T-helper 9 cell (primary cell): ENCODE data around the gene AP4S1.
A peak's percentile ranks its signal among the peaks of the same experiment; 100 is the strongest.
"Not testable (repeated sequence)": the region's sequence is repeated elsewhere in the genome, so short reads cannot be mapped to it uniquely, and the experiment has no call there.

Experiments used
- DNase-seq: peaks from one replicate; pipeline ENCODE4 v3.0.0-alpha.2; 2020

The AP4S1 gene

DNA sequence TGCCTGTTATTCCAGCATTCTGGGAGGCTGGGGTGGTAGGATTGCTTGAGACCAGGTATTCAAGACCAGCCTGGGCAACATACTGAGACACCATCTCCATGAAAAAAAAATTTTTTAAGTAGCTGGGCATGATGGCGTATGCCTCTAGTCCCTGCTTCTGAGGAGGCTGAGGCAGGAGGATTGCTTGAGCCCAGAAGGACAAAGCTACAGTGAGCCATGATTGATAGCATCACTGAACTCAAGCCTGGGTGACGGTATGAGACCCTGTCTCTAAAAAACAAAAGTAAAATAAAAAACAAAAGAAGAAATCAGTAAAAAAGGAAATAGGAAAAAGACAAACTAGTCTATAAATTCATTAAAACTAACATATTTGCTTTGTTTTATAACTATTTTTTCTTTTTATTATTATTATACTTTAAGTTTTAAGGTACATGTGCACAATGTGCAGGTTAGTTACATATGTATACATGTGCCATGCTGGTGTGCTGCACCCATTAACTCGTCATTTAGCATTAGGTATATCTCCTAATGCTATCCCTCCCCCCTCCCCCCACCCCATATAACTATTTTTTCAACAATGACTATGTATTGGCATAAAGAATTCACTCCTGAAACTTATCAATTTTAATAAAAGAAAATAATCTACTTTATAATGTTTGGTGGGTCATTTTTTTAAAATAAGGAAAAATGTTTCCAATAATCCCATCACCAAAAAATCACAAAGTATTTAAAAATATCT is 15.4 kb upstream of the AP4S1 start:
- DNase-seq: no peak

DNA sequence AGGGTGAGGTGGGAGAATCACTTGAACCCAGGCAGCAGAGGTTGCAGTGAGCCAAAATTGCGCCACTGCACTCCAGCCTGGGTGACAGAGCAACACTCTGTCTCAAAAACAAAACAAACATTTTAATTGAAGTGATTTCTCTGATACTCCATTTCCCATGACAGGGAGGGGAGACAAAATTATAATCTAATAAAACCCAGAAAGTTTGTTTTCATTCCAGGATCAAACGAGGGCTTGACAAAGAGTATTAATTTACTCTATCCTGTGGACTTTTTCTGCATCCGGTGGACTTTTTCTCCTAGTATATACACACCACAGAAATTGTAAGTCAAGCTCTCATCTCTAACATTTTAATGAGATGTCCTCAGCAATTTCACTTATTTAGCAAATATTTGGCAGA is 14.5 kb upstream of the AP4S1 start:
- no peak for DNase-seq

DNA sequence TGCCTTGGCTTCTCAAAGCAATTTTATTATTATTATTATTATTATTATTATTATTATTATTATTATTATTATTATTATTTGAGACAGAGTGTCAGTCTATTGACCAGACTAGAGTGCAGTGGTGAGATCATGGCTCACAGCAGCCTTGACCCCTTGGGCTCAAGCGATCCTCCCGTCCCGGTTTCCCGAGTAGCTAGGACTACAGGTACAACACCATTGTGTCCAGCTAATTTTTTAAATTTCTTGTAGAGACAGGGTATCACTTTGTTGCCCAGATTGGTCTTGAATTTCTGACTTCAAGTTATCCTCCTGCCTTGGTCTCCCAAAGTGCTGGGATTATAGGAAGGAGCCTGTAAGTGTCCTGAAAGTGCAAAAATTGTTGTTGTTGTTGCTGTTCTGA is 11.6 kb upstream of the AP4S1 start:
- DNase-seq: no peak

DNA sequence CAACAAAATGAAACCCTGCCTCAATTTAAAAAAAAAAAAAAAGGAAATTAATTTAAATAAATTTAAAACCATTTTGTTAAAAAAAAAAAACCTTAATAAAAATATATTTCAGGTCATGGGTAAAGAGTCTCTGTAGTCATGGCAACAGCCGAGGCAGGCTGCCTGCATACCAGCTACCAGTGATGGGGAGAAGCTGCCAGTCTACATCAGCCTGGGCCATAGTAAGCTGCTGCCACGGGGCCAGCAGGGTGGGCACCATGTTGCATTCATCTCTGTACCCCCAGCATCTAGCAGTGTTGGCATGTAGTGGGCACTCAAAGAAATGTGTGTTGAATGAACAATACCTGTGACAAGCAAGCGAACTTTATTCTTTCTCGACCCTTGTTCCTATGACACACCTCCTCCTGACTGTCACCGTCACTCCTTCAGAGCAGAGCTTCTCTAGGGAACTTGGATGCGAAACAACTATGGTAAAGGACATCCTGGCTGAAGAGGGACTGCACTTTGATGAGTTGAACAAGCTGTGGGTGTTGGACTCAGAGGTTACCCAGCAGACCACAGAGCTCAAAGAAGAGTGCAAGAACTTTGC is 7.3 kb upstream of the AP4S1 start:
- DNase-seq: no peak

DNA sequence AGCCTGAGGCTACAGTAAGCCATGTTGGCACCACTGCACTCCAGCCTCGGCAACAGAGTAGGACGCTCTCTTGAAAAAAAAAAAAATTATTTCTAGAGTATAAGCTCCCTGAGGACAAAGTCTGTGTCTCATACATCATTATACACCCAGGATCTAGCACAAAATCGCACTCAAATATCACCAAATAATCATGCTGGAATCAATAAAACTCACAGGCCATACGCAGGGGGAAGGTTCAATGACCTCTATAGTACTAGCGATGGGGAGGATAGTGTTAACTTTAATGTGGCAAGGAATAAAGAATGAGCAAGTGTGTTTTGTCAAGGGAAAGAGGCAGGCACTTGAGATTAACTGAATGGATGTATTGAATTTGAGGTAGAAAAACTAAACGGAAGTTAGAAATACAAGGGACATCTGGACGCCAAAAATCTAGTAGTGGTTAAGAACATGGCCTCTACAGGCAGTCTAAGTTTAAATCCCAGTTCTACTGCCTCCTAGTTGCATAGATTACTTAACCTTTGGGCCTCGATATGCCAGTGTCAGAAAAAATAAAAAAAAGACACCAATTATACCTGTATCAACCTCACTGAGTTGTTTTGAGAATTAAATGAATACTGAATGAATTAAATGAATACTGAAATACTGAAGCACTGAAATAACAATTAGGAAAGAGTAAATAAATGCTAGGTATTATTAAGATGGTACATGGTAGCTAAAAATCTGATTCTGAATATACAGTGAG is 4.4 kb upstream of the AP4S1 start:
- DNase-seq: no peak

DNA sequence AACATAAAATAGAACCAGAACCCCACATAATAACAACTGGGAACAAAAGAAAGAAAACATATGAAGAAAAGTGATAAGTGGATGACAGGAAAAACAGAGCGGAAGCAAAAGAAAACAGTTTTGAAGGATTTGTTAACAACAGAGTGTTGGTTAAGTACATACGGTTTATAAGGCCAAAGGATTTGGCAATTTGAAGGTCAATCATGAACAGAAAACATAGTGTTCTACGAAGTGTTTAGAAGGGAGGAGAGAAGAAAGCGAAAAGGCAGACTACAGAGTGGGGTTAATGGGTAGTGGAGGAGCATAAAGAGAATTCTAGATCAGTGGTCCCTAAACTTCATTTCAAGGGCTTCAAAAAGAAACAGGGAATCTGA is 3.9 kb upstream of the AP4S1 start:
- no peak for DNase-seq

DNA sequence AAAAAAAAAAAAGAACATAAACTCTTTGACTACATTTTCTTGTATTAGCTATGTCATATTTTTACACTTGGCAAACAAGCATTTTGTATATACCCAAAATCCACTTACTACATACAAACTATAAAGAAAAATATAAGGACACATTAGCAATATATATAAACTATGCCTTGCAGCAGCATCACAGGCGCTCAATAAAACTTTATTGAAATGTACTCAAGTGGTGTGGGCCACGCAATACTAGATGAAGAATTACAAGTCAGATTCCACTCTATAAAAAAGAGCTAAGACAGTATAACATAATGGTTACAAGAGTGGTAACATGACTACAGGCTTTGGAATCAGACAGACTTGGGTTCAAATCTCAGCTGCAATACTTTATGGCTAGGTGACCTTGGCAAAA is 3.1 kb upstream of the AP4S1 start:
- DNase-seq: no peak

DNA sequence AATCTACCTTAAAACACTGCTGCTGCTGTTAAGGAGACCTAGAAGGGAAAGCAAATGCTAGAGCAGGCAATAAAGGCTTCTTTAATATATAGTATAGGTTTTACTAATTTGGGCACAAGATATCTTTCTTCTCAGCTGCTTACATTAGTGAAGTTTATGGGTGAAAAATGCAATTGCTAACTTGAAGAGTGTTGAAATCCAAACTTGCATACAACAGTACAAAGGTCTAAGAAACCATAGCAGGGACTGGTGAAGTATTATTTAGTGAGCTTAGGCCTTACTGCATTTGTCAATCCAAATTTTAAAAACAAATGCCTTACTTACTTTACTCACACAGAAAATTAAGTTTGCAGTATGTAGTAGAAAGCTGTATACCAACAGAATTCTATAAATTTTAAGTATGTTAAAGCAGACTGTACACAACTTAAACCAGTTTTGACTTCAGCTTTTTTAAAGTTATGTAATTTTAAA is 1.4 kb upstream of the AP4S1 start:
- DNase-seq: no peak

DNA sequence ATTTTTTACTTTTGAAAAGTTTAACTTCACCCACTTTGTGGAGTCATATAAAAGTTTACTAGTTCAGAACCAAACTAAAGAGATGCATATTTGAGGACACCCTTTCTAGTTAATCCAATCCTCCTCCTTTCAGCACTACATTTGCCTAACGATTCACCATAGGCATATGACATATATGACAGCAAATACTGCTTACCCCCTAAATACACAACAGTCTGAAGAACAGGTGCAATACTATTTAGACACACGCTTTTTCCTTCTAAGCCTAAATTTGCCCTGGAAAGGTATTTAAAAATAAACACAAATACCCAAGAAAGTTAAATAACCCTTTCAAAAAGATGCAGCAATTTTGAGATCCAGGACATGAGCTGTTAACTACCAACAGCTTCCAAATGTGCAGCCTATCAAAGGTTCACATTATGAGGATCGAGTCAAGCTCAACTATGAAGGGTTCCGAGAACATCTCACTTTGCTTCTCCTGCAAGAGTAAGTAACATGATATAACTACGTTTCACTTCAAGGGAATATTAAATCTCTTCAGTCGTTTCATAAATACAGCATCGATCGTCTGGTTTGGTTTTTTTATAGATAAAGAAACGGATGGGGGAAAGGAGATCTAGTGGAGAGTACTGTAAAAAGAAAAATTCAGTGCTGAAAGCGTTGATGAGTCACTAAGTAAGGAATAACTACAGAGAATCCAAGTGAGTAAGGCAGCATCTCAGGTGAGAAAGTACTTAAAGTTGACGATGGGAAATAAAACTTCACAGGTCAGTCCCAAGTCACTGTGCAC is 677 bp upstream of the AP4S1 start:
- DNase-seq: no peak

DNA sequence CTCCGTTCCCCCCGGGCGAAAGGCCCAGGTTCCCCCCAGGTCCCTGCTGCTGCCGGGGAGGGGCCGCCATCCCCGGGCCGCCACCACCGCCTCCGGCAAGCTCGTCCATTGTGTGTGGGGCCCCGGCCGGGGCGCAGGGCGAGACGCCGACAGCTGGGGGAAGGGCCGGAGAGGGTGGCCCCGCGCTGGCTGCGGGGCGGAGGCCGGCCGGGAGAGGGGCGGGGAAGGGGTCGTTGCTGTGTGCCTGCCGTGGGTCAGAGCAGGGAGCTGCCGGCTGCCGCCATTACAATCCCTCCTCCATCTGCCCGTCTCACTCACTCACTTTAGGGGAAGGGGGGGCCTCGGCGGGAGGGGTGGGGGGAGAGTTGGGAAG is 614 bp downstream of the AP4S1 start, which contains the start of gene STRN3:
Gene STRN3 (minus strand): TSS at position 303 of the 373 bp plus-strand sequence. CDS start 194 bp downstream, at position 109.
- no peak for DNase-seq

DNA sequence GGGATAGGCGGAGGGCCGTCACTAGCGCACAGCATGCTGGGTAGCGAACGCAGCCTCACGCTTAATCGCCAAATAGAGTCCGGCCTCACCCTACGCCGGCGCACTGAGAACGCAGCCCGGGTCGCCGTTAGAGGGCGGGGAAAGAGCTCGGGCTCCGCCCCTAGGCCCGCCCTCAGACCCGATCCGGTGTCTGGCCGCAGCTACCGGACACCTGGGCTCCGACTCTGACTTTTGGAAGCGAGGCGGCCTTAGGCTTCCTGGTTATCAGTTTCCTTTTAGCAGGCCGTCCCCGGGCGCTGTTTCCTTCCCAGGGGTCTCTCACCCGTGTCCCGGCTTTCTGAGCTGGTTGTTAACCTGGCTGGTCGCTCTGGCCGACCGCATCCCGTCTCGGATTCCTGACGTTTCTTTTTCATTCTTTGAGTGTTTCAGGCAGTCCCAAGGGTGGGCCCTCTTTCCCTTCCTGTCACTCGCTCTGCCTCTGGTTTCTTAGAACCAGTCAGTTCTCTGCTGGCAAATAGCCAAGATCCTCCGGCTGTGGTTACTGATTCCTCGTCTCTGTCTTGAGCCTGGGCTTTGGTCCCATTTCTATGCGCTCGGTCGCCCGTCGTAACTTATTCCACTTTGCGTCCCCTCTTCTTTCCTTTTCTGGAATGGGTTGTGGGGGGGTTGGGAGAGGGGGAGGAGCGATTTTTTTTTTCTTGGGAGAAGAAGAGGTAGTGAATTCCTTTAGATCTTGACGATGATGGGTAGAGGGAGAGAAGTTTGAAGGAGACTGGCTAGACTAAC is 1.2 kb downstream of the AP4S1 start:
- DNase-seq: peak; percentile 83

DNA sequence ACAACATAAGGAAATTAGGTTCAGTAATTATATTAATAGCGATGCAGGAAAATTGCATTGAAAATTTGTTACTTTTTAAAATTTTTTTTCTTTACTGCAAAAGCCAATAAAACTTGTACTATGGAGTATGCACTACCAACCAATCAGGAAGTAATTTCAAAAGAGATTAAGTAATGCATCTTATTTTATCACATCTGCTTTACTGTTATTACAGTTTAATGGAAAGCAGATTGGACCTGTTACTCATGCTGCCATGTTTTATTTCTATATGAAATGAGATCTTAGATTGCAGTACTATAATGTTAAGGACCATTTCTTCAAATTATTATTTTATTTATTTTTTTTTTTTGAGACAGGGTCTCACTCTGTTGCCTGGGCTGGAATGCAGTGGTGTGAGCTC is 2.4 kb downstream of the AP4S1 start:
- DNase-seq: no peak

DNA sequence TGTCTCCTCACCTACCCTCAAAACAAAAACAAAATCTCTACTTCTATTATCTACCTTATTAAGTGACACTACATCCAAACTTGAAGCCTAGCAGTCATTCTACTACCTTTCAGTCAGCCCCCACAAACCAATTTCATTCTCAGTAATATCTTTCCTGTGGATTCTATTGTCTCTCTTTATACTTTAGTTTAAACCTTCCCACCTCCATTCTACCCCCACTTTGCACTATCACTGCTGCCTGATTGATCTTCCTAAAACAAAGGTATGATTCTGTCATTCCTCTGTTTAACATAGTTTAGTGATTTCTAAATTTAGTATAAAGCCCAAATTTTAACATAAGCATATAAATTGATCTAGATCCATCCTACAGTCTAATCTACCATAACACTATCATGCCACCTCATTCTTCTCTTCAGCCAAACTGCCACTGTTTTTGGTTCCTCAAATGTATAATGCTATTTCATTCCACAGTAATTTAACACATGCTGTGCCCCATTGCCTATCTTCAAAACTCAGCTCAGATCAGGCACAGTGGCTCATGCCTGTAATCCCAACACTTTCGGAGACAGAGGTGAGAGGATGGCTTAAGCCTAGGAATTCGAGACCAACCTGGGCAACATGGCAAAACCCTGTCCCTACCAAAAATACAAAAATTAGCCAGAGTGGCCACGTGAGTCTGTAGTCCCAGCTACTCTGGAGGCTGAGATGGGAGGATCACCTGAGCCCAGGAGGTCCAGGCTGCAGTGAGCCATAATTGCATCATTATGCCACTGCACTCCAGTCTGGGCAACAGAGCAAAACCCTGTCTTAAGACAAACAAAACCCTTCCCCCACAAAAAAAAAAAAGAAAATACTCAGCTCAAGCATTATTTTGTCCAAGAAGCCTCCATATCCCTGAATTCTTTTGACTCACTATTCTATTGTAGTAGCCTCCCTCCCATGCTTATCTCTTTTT is 3.8 kb downstream of the AP4S1 start:
- no peak for DNase-seq

DNA sequence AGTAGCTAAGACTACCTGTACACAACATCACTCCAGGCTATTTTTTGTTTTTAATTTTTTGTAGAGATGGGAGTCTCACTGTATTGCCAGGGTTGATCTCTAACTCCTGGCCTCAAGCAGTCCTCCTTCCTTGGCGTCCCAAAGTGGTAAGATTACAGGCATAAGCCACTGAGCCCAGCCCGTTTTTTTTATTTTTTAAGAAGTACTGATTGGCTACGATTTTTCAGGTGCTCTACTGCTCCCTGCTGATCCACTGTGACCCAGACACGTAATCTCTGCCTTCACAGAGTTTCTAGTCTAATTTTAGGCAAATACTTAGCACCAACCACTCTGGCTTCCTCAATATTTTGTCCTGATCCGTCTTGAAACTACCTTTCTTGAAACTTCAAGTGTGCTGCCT is 5.0 kb downstream of the AP4S1 start:
- DNase-seq: no peak

DNA sequence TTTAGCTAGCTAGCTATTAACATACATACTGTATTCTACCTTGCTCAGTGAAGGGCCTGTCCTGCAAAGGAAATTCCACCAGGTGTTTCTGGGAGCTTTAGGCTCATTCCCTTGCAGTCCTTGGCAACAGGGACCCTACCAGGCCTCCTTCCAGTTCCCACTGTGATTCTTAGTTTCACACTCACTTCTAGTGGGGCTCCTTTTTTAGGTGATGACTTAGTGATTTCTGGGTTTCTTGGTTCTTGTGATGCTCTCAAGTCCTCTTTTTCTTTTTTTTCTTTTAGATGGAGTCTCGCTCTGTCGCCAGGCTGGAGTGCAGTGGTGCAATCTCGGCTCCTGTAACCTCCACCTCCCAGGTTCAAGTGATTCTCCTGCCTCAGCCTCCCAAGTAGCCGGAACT is 11.1 kb downstream of the AP4S1 start:
- DNase-seq: no peak

DNA sequence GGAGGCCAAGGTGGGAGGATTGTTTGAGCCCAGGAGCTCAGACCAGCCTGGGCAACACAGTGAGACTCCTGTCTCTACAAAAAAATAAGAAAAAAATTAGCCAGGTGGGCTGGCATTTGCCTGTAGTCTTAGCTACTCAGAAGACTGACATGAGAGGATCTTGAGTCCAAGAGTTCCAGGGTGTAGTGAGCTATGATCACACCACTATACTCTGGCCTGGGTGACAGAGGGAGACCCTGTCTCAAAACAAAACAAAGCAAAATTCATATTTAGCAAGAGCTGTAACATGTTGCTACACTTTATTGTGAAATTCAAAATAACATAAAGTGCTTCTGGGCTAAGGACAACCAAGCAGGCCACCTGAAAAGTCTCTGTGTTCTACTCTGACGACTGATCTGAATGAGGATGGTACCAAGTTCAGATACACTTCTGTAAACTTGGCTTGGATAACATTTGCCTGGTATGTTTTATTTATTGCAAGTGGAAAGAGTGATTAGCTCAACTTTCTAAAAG is 12.3 kb downstream of the AP4S1 start:
- DNase-seq: no peak

DNA sequence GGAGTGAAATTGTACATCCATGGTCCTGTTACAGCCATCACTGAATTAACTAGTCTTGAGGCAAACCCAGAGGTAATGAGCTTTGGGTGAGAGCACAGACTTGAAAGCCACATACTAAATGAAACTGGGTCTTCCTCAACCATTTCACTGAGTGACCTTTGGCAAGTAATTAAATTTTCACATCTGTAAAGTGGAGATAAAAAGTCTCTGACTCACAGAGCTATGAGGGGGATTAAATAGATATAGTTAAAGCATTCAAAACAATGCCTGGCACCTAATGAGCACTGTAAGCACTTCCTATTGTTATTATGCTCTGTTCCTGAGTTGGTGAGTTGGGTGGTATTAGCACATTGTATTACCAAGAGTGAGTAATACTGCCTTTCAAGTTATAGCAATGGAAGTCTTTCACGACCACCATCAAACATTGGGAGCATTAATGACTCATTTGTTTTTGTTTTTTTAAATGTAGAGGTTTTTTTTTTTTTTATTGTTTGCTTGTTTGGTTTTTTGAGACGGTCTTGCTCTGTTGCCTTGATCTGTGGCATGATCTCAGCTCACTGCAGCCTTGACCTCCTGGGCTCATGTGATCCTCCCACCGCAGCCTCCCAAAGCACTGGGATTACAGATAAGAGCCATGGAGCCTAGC is 13.2 kb downstream of the AP4S1 start:
- no peak for DNase-seq

DNA sequence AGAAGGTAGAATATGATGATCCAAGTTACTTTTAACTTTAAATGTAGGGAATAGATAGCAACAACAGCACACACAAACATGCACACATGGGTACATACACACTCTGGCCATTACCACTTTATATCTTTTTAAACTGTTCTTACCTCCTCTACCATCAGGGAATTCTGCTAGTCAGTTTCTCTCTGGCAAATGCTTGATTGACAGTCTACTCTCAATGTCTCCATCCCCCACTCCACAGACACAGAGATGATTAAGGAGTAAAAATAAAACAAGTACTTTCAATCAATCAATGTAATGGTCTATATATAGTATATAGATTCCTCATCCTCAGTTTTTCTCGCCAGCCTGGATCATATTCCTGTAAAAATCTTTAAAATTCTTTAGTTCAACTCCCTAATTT is 16.9 kb downstream of the AP4S1 start:
- no peak for DNase-seq

DNA sequence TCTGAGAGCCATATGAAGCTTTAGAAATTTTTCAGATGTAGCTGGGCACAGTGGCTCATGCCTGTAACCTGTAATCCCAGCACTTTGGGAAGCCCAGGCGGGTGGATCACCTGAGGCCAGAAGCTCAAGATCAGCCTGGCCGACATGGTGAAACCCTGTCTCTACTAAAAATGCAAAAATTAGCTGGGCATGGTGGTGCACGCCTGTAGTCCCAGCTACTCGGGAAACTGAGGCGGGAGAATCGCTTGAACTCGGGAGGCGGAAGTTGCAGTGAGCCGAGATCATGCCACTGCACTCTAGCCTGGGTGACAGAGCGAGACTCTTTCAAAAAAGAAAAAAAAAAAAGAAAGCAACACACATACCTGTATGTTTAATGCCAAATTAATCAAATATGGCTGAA is 17.4 kb downstream of the AP4S1 start:
- DNase-seq: not testable (repeated sequence)

DNA sequence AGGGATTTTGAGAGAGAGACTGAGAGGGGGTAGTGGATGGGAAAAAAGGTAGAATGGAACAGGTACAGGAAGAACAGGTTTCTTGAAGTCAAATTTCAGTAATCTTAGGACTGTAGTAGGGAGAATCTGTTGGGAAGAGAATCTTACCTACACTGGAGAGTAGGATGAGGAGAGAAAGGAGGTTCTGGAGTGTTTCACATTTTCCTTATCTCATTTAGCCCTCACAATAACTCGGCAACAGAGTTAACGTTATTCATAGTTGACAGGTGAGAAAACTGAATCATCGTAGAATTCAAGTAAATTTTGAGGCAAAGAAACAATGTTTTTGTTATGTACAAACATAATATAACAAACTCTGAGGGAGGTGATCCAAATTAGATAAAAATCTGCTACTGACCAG is 17.9 kb downstream of the AP4S1 start:
- no peak for DNase-seq
